Hepatocyte (in vitro differentiated cells): ENCODE data around the gene ZFP92. TPM values are rescaled to one million over a fixed set of nuclear protein-coding genes. Genes with fewer than 3 reads are reported as not detected.

Experiments
- DNase-seq: peaks from one replicate; pipeline ENCODE4 v3.0.0-alpha.2; 2016; ENCODE audit warnings: low spot score
- H2AFZ ChIP-seq: fragments of 200-600 bp; sonication (generic); 2 replicates; pipeline ENCODE4 v1.6.0; 2016; ENCODE audit warnings: antibody characterized with exemption, mild to moderate bottlenecking
- H3K27ac ChIP-seq: fragments of 200-600 bp; sonication (generic); 2 replicates; pipeline ENCODE4 v1.5.1; 2016; ENCODE audit warnings: mild to moderate bottlenecking
- H3K27me3 ChIP-seq: fragments of 200-600 bp; sonication (generic); 2 replicates; pipeline ENCODE4 v1.6.1; 2016
- H3K36me3 ChIP-seq: fragments of 200-600 bp; sonication (generic); replicated peaks from 2 replicates; pipeline ENCODE4 v1.5.1; 2016; ENCODE audit warnings: low read depth; ENCODE audit not compliant: insufficient read depth
- H3K4me1 ChIP-seq: fragments of 200-600 bp; sonication (generic); 2 replicates; pipeline ENCODE4 v1.5.1; 2016; ENCODE audit warnings: mild to moderate bottlenecking, moderate library complexity; ENCODE audit not compliant: insufficient read depth
- H3K4me2 ChIP-seq: fragments of 200-600 bp; sonication (generic); 2 replicates; pipeline ENCODE4 v1.6.0; 2016
- H3K4me3 ChIP-seq: fragments of 200-600 bp; sonication (generic); 2 replicates; pipeline ENCODE4 v1.5.1; 2016; ENCODE audit warnings: mild to moderate bottlenecking
- H3K79me2 ChIP-seq: fragments of 200-600 bp; sonication (generic); 2 replicates; pipeline ENCODE4 v1.6.0; 2017; ENCODE audit warnings: mild to moderate bottlenecking
- H3K9me2 ChIP-seq: fragments of 200-600 bp; sonication (generic); replicated peaks from 2 replicates; pipeline ENCODE4 v1.6.0; 2017; ENCODE audit warnings: mild to moderate bottlenecking; ENCODE audit not compliant: insufficient read depth
- H3K9me3 ChIP-seq: fragments of 200-600 bp; sonication (generic); 2 replicates; pipeline ENCODE4 v1.5.1; 2016; ENCODE audit warnings: low read depth, mild to moderate bottlenecking
- H4K20me1 ChIP-seq: fragments of 200-600 bp; sonication (generic); 2 replicates; pipeline ENCODE4 v1.6.0; 2016; ENCODE audit warnings: mild to moderate bottlenecking; ENCODE audit not compliant: insufficient read depth, poor library complexity, severe bottlenecking
- EZH2 ChIP-seq: fragments of 200-600 bp; sonication (generic); IDR thresholded peaks from 2 replicates; pipeline ENCODE4 v1.6.1; 2016; ENCODE audit warnings: antibody characterized with exemption, mild to moderate bottlenecking, borderline replicate concordance
- EZH2phosphoT487 ChIP-seq: fragments of 200-600 bp; sonication (generic); IDR thresholded peaks from one replicate; pipeline ENCODE4 v1.6.1; 2018; ENCODE audit warnings: antibody characterized with exemption, mild to moderate bottlenecking, low read depth, moderate library complexity; ENCODE audit not compliant: unreplicated experiment, severe bottlenecking
- WGBS: methylation state at CpG from one replicate; pipeline ENCODE4 v1.1.6; 2016; ENCODE audit warnings: low lambda C conversion rate; ENCODE audit errors: missing lambda C conversion rate; 5-methylcytosine and 5-hydroxymethylcytosine counted together
- polyA plus RNA-seq: library from polyadenylated mRNA; unstranded; fragments of >200 nt; fragmentation: Nextera tagmentation; extraction: Ambion mirVana; gene quantifications from 2 replicates; pipeline ENCODE4 v1.2.1, GENCODE V29; 2016
- total RNA-seq: library from RNA; depleted of rRNA; stranded (reverse); fragments of >200 nt; gene quantifications from 2 replicates; pipeline ENCODE4 v1.2.3, GENCODE V29; 2014
- TF ChIP-seq, protein P1 (sequence below): fragments of 200-600 bp; sonication (generic); IDR thresholded peaks from 2 replicates; pipeline ENCODE4 v1.5.1; 2016; ENCODE audit warnings: antibody characterized with exemption, mild to moderate bottlenecking; ENCODE audit not compliant: poor library complexity

The ZFP92 gene
- total and polyA plus RNA-seq, 2 experiments from 2014 or later, result 0.33 to 0.90 TPM

DNA sequence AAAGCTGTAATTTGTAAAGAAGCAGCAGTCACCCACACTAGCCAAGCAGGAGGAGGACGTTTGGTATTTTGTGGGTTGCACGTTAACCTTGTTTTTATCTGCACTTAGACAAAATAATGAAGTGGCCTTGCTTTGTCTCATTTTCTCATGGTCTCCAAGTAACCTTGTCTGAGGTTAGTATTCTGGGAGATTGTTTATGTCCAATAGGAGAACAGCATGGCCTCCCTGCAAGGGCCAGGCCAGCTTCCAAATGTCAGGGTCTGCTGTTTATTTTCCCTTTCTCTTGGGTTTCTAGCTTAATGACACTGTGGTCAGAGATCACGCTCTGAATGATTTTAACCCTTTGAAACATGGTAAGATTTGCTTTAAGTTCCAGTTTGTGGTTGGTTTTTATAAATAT, 40.0 kb upstream of the ZFP92 start:
- Histone ChIP-seq H3K27me3 (no peaks in the 10 kb centered on the region), H3K9me3 (no peaks in the 10 kb centered on the region), H4K20me1 (no peaks in the 10 kb centered on the region), H3K4me3 (no peak overlapping the region), H3K27ac (no peak overlapping the region), H3K4me1 (no peaks in the 10 kb centered on the region), H3K4me2 (no peak overlapping the region), H3K9me2 (no peaks in the 10 kb centered on the region), H2AFZ (no peak overlapping the region), H3K36me3 (no peaks in the 10 kb centered on the region), H3K79me2 (no peaks in the 10 kb centered on the region)
- WGBS, result 39% methylated on average over 3 of the region's 3 CpGs
- TF ChIP-seq EZH2 (no peak), EZH2phosphoT487 (no peak)
- TF ChIP-seq, protein P1, sequence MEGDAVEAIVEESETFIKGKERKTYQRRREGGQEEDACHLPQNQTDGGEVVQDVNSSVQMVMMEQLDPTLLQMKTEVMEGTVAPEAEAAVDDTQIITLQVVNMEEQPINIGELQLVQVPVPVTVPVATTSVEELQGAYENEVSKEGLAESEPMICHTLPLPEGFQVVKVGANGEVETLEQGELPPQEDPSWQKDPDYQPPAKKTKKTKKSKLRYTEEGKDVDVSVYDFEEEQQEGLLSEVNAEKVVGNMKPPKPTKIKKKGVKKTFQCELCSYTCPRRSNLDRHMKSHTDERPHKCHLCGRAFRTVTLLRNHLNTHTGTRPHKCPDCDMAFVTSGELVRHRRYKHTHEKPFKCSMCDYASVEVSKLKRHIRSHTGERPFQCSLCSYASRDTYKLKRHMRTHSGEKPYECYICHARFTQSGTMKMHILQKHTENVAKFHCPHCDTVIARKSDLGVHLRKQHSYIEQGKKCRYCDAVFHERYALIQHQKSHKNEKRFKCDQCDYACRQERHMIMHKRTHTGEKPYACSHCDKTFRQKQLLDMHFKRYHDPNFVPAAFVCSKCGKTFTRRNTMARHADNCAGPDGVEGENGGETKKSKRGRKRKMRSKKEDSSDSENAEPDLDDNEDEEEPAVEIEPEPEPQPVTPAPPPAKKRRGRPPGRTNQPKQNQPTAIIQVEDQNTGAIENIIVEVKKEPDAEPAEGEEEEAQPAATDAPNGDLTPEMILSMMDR, result no peak
- no peak for DNase-seq

DNA sequence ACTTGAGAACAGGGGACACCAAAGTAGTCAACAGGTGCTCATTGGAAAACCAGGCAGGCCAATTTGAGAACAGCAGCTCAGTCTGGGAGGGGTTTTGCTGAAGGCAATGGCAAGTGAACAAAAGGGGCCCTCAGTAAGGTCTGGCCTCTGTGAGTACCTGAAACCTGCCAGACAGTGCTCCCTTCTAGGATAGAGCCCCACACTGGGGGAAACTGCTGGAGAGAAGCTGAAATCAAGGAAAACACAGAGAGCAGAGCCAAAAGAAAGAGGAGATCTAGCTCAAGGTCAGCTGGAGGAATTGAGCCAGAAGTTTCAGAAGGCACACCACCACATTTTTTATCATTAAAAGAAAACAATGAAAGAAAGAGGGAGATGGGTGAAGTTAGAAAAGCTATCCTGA, 38.3 kb upstream of the ZFP92 start:
- no peak overlapping the region for H2AFZ ChIP-seq
- H3K27ac ChIP-seq, result no peak overlapping the region
- no peak for DNase-seq

DNA sequence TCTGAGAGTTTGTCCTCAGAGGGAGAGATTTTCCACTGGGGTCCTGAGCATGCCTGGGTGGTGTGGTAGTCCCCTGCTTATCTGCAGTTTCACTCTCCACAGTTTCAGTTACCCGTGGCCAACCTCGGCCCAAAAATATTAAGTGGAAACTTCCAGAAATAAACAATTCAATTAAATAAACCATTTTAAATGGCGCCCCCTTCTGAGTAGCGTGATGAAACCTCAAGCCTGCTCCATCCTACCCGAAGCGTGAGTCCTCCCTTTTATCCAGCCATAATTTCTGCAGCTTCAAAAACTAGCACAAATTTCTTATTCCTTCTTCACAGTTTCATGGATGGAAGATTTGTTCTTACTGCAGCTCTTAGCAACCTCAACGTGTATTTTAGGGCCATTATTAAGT, 36.8 kb upstream of the ZFP92 start:
- TF ChIP-seq EZH2phosphoT487, result no peak
- TF ChIP-seq, protein P1, result no peak
- TF ChIP-seq EZH2, result no peak
- no peak overlapping the region for H3K27ac ChIP-seq
- H3K4me3 ChIP-seq, result no peak overlapping the region
- no peak overlapping the region for H3K4me2 ChIP-seq
- no peaks in the 10 kb centered on the region for H3K9me3 ChIP-seq
- H4K20me1 ChIP-seq, result no peaks in the 10 kb centered on the region
- 67% methylated on average over 7 of the region's 7 CpGs for WGBS
- no peaks in the 10 kb centered on the region for H3K27me3 ChIP-seq
- no peak overlapping the region for H2AFZ ChIP-seq
- H3K9me2 ChIP-seq, result no peaks in the 10 kb centered on the region
- no peaks in the 10 kb centered on the region for H3K79me2 ChIP-seq
- no peaks in the 10 kb centered on the region for H3K4me1 ChIP-seq
- no peak for DNase-seq
- no peaks in the 10 kb centered on the region for H3K36me3 ChIP-seq

More for the DNA sequence above, 38.3 kb upstream of the ZFP92 start:
- Histone ChIP-seq H3K4me2 (no peak overlapping the region), H3K27me3 (no peaks in the 10 kb centered on the region), H3K9me2 (no peaks in the 10 kb centered on the region), H3K9me3 (no peaks in the 10 kb centered on the region), H3K4me3 (no peak overlapping the region), H4K20me1 (no peaks in the 10 kb centered on the region), H3K4me1 (no peaks in the 10 kb centered on the region), H3K36me3 (no peaks in the 10 kb centered on the region), H3K79me2 (no peaks in the 10 kb centered on the region)
- no peak for TF ChIP-seq EZH2phosphoT487
- TF ChIP-seq EZH2, result no peak
- TF ChIP-seq, protein P1, result no peak

DNA sequence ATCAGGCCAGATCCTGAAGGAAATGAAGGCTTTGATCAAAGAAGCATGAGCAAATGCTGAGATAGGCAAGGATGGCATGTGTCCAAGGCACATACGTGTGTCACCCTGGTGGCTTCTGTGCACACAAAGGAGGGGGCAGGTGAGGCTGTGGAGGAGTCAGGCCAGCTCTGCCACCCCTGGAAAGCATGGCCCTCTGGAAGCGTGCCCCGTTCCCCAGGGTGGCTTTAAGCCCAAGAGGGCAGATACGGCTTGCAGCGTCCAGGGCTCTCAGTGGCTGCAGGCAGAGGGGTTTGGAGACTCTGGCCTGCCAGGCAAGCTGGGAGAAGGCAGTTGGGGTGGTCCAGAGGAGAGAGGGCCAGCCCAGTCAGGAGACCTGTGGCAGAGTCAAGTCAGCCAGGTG, 35.7 kb upstream of the ZFP92 start:
- no peaks in the 10 kb centered on the region for H3K27me3 ChIP-seq
- no peak for TF ChIP-seq EZH2phosphoT487
- TF ChIP-seq, protein P1, result no peak
- no peak for TF ChIP-seq EZH2
- H3K36me3 ChIP-seq, result no peaks in the 10 kb centered on the region
- DNase-seq, result no peak
- H3K27ac ChIP-seq, result no peak overlapping the region
- WGBS, result 94% methylated on average over 5 of the region's 5 CpGs
- no peak overlapping the region for H3K4me2 ChIP-seq
- H2AFZ ChIP-seq, result no peak overlapping the region
- no peaks in the 10 kb centered on the region for H3K4me1 ChIP-seq
- no peaks in the 10 kb centered on the region for H3K9me2 ChIP-seq
- H3K4me3 ChIP-seq, result no peak overlapping the region
- no peaks in the 10 kb centered on the region for H3K9me3 ChIP-seq
- H4K20me1 ChIP-seq, result no peaks in the 10 kb centered on the region
- H3K79me2 ChIP-seq, result no peaks in the 10 kb centered on the region
